Renal cortex interstitium (tissue), 11 donors: ENCODE results near the gene VPS13D. TPM values are rescaled to one million over a fixed set of nuclear protein-coding genes. Genes with fewer than 3 reads are reported as not detected.

ENCODE experiments used
- DNase-seq, 11 donors: peaks; one replicate each; pipeline ENCODE4 v3.0.0-alpha.2; 2013; ENCODE audit warnings: low read depth in 9 of 11, low spot score in 4 of 11; ENCODE audit errors: extremely low read depth in 1 of 11
- polyA plus RNA-seq, 3 donors: library from polyadenylated mRNA; unstranded; fragments of 120-200 nt; gene quantifications; one replicate each; pipeline ENCODE4 v1.2.1, GENCODE V29; 2013; ENCODE audit not compliant: insufficient read length in 3 of 3

The VPS13D gene
- polyA plus RNA-seq, 3 donors: 27.6 to 31.7 (median 27.7) TPM

GRCh38 chr1:12434174-12434573 is 204.3 kb downstream of the VPS13D start:
- no peak for DNase-seq

DNA sequence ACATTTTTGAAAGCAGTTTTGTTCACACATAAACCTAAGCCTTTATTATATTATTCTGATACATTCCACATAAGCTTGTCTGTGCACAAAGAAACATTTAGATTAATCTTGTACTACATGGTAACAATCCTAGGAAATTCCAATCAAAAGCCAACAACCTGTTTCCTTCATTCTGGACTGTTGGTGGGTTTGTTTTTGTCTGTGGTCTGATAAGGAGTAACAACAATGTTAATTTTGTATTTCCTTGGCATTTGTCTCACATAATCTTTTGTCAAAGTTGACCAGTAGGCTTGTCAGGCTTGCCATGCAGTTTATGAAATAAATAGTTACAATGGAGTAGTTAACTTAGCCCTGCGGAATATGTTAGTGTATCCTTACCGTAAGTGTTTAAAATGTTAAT is 204.9 kb downstream of the VPS13D start:
- no peak for DNase-seq

DNA sequence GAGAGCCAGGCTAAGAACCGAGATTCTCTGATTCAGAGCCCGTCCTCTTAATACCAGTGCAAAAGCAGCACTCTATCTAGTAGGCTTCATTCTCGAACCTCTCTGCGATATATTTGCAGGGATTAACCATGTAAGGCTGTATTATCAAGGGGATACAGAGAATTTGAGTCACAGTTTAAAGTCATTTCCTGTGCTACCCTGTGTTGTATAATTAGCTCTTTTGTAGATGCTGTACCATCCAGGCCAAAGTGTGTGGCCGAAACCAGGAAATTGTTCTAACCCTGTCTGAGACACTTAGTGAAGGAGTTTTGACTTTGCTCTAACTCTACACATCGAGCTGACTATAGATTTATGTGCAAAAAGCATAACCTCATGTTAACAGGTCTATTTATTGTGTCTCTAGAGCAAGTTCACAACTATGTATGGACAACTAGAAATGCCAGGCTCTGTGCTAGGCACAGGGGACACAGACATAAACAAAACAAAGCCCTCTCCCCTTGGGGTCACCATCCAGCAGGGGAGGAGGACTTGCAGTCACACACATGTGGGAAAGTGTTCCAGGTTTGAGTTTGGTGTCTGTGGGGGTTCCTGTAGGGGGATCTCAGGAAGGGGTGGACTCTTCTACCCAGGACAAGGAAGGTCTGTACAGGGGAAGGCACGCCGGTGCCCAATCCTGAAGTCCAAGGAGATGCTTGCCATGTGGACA is 206.0 kb downstream of the VPS13D start:
- no peak for DNase-seq

DNA sequence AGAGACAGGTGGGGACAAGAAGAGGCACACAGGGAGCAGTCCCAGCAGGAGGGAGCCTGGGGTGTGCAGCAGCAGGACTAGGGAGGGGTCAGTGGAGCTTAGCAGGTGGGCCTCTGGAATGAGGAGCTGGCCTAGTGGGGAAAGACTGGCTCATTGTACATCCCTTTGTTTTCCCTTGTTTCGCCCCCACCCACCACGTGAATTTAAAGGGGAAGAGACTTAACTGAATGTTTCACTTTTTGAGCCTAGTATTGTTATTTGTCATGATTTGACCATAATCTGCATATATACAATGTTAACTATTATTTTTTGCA is 206.5 kb downstream of the VPS13D start:
- DNase-seq: no peak

GRCh38 chr1:12436817-12437599 is 207.2 kb downstream of the VPS13D start:
- DNase-seq: no peak

- no peak for DNase-seq
Observed at GRCh38 chr1:12437629-12438028, 207.8 kb downstream of the VPS13D start.

DNA sequence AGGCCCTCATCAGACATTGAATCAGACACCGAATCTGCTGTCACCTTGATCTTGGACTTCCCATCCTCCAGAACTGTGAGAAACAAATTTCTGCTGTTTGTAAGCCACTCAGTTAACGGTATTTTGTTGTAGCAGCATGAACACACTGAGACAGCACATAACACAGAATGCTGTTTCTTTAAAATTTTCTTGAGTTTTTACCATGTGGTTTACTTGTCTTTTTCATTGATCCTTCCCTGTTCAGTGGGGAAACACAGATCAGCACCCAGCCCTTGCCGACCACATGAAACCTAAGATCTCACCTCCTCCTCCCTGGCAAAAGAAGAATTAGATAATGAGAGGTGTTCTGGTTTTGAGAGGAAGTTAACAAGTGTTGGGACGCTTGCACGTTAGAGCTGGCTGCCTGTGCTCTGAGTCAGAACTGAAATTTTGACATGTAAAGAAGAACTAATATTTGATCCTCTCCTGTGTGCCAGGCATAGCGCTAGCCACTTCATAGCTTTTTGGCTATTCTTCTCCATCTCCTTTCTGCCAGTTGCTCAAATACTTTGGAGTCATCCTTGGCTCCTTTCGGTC is 208.6 kb downstream of the VPS13D start:
- DNase-seq: no peak

GRCh38 chr1:12439073-12439472 is 209.2 kb downstream of the VPS13D start:
- DNase-seq: no peak

GRCh38 chr1:12441414-12442105 is 211.7 kb downstream of the VPS13D start:
- peak in 1 of 11 donors; percentile 42 for DNase-seq

GRCh38 chr1:12442217-12442616 is 212.4 kb downstream of the VPS13D start:
- no peak for DNase-seq

DNA sequence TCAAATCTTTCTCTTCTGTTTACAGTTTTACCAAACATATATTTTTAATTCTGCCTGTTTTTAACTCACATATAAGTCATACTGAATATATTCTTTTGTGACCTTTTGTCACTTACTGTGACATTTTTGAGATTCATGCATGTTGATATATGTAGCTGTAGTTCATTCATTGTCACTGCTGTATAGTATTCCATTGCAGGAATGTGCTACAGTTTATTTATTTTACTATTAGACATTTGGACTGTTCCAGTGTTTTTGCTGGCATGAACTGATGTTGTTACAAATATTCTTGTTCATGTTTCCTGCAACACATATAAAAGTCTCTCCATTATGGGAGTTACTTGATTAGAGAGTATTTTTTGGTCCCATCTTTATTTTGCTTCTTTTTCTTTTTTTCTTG is 213.3 kb downstream of the VPS13D start:
- no peak for DNase-seq

GRCh38 chr1:12444329-12444841 is 214.6 kb downstream of the VPS13D start:
- DNase-seq: no peak

DNA sequence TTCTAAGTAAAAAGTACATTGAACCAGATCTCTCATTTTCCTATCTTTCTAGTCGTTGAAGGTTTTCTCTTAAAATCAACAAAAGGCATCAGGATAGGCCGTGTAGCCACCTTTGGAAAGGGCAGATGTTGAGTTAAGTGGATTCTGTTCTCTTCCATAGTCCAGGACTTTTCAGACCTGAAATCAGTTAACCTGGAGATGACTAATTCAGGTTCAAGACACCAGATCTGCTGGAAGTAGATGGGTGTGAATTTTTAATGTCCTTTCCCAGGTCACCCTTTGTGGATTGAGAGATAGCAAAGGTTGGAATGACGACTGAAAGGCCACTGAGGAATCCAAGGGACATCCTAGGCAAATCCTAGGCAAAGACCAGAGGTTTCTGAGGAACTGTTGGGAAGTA is 215.4 kb downstream of the VPS13D start:
- DNase-seq: no peak

- no peak for DNase-seq
Observed at GRCh38 chr1:12446593-12446992, 216.8 kb downstream of the VPS13D start.

GRCh38 chr1:12447307-12447706 is 217.5 kb downstream of the VPS13D start:
- no peak for DNase-seq

GRCh38 chr1:12447849-12448312 is 218.1 kb downstream of the VPS13D start:
- DNase-seq: no peak

DNA sequence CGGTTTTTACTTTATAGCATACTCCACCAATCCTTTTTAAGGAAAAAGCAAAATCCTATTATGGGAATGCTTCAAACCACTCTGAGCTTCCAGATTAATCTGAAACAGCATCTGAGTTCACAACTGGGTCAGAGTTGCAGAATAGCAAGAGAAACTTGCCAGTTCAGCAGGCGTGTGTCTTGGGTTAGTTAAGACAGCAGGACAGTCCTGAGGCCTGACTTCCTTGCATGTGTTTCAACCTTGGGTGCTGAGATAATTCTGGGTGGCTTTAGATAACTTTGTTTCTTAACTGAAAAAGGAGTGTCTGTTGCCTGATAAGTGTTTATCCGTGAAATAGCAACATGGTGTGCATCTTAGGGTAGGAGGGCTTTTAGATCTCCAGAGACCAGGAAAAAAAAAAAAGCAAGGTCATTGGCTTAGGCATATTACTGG is 218.9 kb downstream of the VPS13D start:
- DNase-seq: no peak

DNA sequence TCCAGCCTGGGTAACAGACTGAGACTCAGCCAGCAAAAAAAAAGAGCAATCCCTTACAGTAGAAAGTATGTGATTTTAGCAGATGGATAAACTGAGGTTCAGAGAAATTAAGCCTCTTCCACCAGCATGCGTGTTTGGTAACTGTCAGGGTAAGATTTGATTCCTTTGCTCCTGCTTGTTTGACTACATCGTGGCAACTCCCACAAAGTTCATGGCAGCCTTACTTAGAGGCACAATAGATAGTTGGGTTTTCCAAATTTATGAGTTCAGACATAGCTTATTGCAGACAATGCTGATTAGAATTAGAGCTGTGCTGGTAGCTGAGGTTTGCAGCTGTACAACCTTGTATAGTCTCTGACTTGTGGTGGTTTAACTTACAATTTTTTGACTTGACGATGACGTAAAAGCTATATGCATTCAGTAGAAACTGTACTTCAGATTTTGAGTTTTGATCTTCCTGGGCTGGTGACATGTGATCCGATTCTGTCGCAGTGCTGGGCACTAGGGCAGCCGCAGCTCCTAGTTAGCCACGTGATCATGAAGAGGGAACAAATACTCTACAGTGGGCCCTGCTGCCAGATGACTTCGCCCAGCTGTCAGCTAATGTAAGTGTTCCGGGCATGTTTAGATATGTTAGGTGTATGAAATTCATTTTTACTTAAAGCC is 220.4 kb downstream of the VPS13D start:
- DNase-seq: no peak
